ENCODE results near the gene PCSK9.

Gene PCSK9

DNA sequence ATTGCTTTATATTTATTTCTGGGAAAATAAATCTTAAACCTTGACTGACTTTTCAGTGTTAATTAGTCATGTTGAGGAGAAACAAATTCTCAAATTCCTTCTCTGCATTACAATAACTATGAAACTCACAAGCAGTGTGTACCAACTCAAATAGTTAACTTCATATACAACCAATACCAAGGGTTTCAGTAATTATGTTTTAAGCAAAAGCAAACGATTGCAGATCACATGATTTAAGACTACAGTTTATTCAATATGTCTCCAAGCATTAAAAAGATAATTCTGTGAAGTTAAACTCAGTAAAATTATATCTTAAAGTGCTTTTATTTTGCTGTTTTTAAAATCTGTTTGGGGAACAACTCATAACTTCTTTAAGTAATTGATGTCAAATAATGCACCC lies 28.6 kb downstream of the PCSK9 start:
- Histone ChIP-seq H2BK5ac (ENCODE audit: low read depth, low read length, poor library complexity) (no peak overlapping the region), H2AK5ac (ENCODE audit: low read length) (no peak overlapping the region), H2BK120ac (ENCODE audit: insufficient read depth, low read length, poor library complexity) (no peak overlapping the region), H3K79me2 (ENCODE audit: control insufficient read depth, insufficient read depth, low read length, poor library complexity) (no peaks in the 10 kb centered on the region), H3K4ac (ENCODE audit: low read depth, low read length) (no peak overlapping the region), H4K91ac (ENCODE audit: low read depth, low read length) (no peak overlapping the region), H3K9me3 (ENCODE audit: insufficient read depth, low read depth, low read length) (no peaks in the 10 kb centered on the region), H3K9ac (ENCODE audit: low read length) (no peak overlapping the region), H2AFZ (ENCODE audit: insufficient read depth, low read length, poor library complexity) (no peak overlapping the region), H3K4me1 (ENCODE audit: control insufficient read depth in 1 of 2, insufficient read depth in 2 of 2, low read length in 2 of 2) (no peaks in the 10 kb centered on the region), H3K14ac (ENCODE audit: low read length) (no peak overlapping the region), H3K36me3 (ENCODE audit: control insufficient read depth in 1 of 2, insufficient read depth in 2 of 2, low read length in 2 of 2) (peaks cover 29 to 47% of the 10 kb centered on the region in 2 experiments), H3K23ac (ENCODE audit: low read length) (no peak overlapping the region), H3K18ac (ENCODE audit: low read length) (no peak overlapping the region), H4K12ac (ENCODE audit: low read depth, low read length) (no peak overlapping the region), H2BK12ac (ENCODE audit: low read length) (no peak overlapping the region), H3K4me2 (ENCODE audit: low read length) (no peak overlapping the region), H4K8ac (ENCODE audit: low read depth, low read length) (no peak overlapping the region), H3K4me3 (ENCODE audit: low read depth, low read length) (no peak overlapping the region), H3K27me3 (ENCODE audit: insufficient read depth, low read length) (no peaks in the 10 kb centered on the region), H3K27ac (ENCODE audit: low read depth, low read length) (no peak overlapping the region), H3K79me1 (ENCODE audit: low read length) (no peaks in the 10 kb centered on the region)
- DNase-seq: no peak
- no CpG with 5 or more reads among the region's 1 CpG for WGBS (ENCODE audit: extremely low coverage, insufficient coverage, insufficient read length)

DNA sequence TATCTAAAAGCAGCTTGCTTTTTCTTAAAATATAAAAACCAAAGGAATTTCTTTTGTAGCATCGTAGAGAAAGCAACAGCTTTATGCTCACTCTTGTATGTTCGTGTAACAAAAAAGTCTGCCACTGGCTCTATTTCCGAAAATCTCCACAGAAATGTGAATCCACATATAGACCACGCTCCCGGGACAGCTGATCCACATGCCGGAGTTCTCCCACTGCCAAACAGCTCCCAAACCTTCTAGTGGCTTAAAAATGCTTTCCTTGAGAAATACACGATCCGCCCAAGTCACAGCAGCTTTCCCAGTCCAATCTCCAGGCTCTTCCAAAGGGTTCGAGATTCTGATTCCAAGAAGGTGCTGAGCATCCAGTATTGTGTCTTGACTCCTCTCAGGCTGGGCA lies 29.3 kb downstream of the PCSK9 start:
- WGBS (ENCODE audit: extremely low coverage, insufficient coverage, insufficient read length): no CpG with 5 or more reads among the region's 9 CpGs
- no peak overlapping the region for H4K12ac ChIP-seq (ENCODE audit: low read depth, low read length)
- DNase-seq: no peak

DNA sequence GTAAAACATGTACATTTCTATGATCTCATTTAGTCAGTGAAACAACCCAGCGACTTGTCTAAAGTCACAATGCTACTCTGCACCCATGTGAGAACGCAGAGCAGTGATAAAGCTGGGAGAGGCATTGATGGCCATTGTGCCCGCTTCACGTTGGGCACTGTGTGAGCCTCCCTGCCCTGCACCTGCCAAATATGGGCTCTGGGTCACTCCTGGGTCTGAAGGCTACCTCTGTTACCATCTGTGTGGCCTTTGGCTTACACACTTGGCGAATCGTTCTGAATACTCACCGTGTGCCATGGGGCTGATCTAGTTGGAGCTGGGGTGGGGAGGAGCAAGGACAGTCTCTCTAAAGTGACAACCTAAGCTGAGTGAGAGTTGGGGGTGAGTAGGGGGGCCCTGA lies 29.9 kb downstream of the PCSK9 start:
- no peak for DNase-seq
- Histone ChIP-seq H3K79me1 (ENCODE audit: low read length) (no peaks in the 10 kb centered on the region), H2BK5ac (ENCODE audit: low read depth, low read length, poor library complexity) (no peak overlapping the region), H3K27ac (ENCODE audit: low read depth, low read length) (no peak overlapping the region), H3K4ac (ENCODE audit: low read depth, low read length) (no peak overlapping the region), H3K36me3 (ENCODE audit: control insufficient read depth in 1 of 2, insufficient read depth in 2 of 2, low read length in 2 of 2) (peaks cover 29 to 55% of the 10 kb centered on the region in 2 experiments), H2AFZ (ENCODE audit: insufficient read depth, low read length, poor library complexity) (no peak overlapping the region), H3K9ac (ENCODE audit: low read length) (peak overlapping the region; percentile 7), H3K79me2 (ENCODE audit: control insufficient read depth, insufficient read depth, low read length, poor library complexity) (no peaks in the 10 kb centered on the region), H4K12ac (ENCODE audit: low read depth, low read length) (no peak overlapping the region), H2BK120ac (ENCODE audit: insufficient read depth, low read length, poor library complexity) (no peak overlapping the region), H4K8ac (ENCODE audit: low read depth, low read length) (no peak overlapping the region), H3K9me3 (ENCODE audit: insufficient read depth, low read depth, low read length) (no peaks in the 10 kb centered on the region), H3K27me3 (ENCODE audit: insufficient read depth, low read length) (no peaks in the 10 kb centered on the region), H3K4me2 (ENCODE audit: low read length) (no peak overlapping the region), H3K4me1 (ENCODE audit: control insufficient read depth in 1 of 2, insufficient read depth in 2 of 2, low read length in 2 of 2) (no peaks in the 10 kb centered on the region), H3K4me3 (ENCODE audit: low read depth, low read length) (no peak overlapping the region), H3K23ac (ENCODE audit: low read length) (no peak overlapping the region), H2AK5ac (ENCODE audit: low read length) (no peak overlapping the region), H3K14ac (ENCODE audit: low read length) (no peak overlapping the region), H3K18ac (ENCODE audit: low read length) (no peak overlapping the region), H2BK12ac (ENCODE audit: low read length) (no peak overlapping the region), H4K91ac (ENCODE audit: low read depth, low read length) (no peak overlapping the region)
- WGBS (ENCODE audit: extremely low coverage, insufficient coverage, insufficient read length): no CpG with 5 or more reads among the region's 7 CpGs

More for the DNA sequence above, 29.3 kb downstream of the PCSK9 start:
- Histone ChIP-seq H2AFZ (ENCODE audit: insufficient read depth, low read length, poor library complexity) (no peak overlapping the region), H3K4me1 (ENCODE audit: control insufficient read depth in 1 of 2, insufficient read depth in 2 of 2, low read length in 2 of 2) (no peaks in the 10 kb centered on the region), H3K9ac (ENCODE audit: low read length) (no peak overlapping the region), H3K4ac (ENCODE audit: low read depth, low read length) (no peak overlapping the region), H3K79me2 (ENCODE audit: control insufficient read depth, insufficient read depth, low read length, poor library complexity) (no peaks in the 10 kb centered on the region), H2BK12ac (ENCODE audit: low read length) (no peak overlapping the region), H3K4me2 (ENCODE audit: low read length) (no peak overlapping the region), H3K23ac (ENCODE audit: low read length) (no peak overlapping the region), H3K4me3 (ENCODE audit: low read depth, low read length) (no peak overlapping the region), H3K9me3 (ENCODE audit: insufficient read depth, low read depth, low read length) (no peaks in the 10 kb centered on the region), H2BK5ac (ENCODE audit: low read depth, low read length, poor library complexity) (no peak overlapping the region), H3K14ac (ENCODE audit: low read length) (no peak overlapping the region), H3K27ac (ENCODE audit: low read depth, low read length) (no peak overlapping the region), H2AK5ac (ENCODE audit: low read length) (no peak overlapping the region), H4K8ac (ENCODE audit: low read depth, low read length) (no peak overlapping the region), H3K36me3 (ENCODE audit: control insufficient read depth in 1 of 2, insufficient read depth in 2 of 2, low read length in 2 of 2) (peaks cover 29 to 52% of the 10 kb centered on the region in 2 experiments), H3K27me3 (ENCODE audit: insufficient read depth, low read length) (no peaks in the 10 kb centered on the region), H4K91ac (ENCODE audit: low read depth, low read length) (no peak overlapping the region), H2BK120ac (ENCODE audit: insufficient read depth, low read length, poor library complexity) (no peak overlapping the region), H3K18ac (ENCODE audit: low read length) (no peak overlapping the region), H3K79me1 (ENCODE audit: low read length) (no peaks in the 10 kb centered on the region)

DNA sequence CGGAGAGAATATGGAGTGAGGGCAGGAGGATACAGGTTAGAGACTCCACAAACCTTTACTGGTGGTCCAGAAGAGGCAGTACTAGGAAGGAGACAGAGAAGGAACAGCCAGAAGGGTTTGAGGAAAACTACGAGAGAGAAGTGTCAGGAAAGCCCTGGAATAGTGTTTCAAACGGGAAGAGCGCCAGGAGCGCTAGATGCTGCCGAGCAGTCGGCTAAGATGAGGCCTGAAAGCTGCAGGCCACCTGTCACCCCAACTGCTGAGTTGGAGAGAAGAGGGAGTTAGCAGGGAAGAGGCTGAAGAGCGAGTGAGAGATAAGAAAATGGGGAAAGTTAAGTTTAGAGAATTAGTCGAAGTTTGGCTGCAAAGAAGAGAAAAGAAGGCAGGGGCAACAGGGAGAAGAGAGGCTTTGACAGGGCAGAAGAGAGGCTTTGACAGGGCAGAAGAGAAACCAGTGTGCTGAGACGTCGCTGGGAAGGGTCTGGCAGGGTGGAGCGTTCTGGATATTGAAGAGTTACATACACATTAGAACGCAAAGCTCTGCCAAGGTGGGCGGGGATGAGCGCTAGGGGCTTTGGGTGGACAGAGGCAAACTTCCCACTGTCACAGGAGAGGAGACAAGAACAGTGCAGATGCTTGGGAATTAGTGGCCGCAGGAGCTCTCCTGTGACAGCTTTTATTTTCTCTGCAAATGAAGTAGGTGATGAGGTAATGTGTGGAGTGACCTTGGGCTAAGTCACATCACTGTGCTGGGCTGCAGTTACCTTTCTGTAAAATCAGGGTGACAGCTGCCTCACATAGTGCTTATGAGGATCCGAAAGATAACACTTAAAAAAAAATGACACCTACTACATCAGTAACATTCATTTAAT lies 31.2 kb downstream of the PCSK9 start:
- Histone ChIP-seq H3K9me3 (ENCODE audit: insufficient read depth, low read depth, low read length) (no peaks in the 10 kb centered on the region), H3K4me1 (ENCODE audit: control insufficient read depth in 1 of 2, insufficient read depth in 2 of 2, low read length in 2 of 2) (no peaks in the 10 kb centered on the region), H4K8ac (ENCODE audit: low read depth, low read length) (no peak overlapping the region), H3K79me2 (ENCODE audit: control insufficient read depth, insufficient read depth, low read length, poor library complexity) (no peaks in the 10 kb centered on the region), H2BK12ac (ENCODE audit: low read length) (no peak overlapping the region), H2AFZ (ENCODE audit: insufficient read depth, low read length, poor library complexity) (no peak overlapping the region), H3K79me1 (ENCODE audit: low read length) (no peaks in the 10 kb centered on the region), H2AK5ac (ENCODE audit: low read length) (no peak overlapping the region), H2BK5ac (ENCODE audit: low read depth, low read length, poor library complexity) (no peak overlapping the region), H3K4ac (ENCODE audit: low read depth, low read length) (no peak overlapping the region), H3K4me2 (ENCODE audit: low read length) (no peak overlapping the region), H3K27me3 (ENCODE audit: insufficient read depth, low read length) (no peaks in the 10 kb centered on the region), H3K36me3 (ENCODE audit: control insufficient read depth in 1 of 2, insufficient read depth in 2 of 2, low read length in 2 of 2) (peaks cover 29 to 61% of the 10 kb centered on the region in 2 experiments), H3K4me3 (ENCODE audit: low read depth, low read length) (no peak overlapping the region), H4K12ac (ENCODE audit: low read depth, low read length) (no peak overlapping the region), H4K91ac (ENCODE audit: low read depth, low read length) (no peak overlapping the region), H3K23ac (ENCODE audit: low read length) (no peak overlapping the region), H3K27ac (ENCODE audit: low read depth, low read length) (no peak overlapping the region), H3K18ac (ENCODE audit: low read length) (no peak overlapping the region), H3K9ac (ENCODE audit: low read length) (no peak overlapping the region), H2BK120ac (ENCODE audit: insufficient read depth, low read length, poor library complexity) (no peak overlapping the region), H3K14ac (ENCODE audit: low read length) (no peak overlapping the region)
- DNase-seq: no peak
- 100% methylated on average over 2 of the region's 17 CpGs for WGBS (ENCODE audit: extremely low coverage, insufficient coverage, insufficient read length)
